CD4-positive, alpha-beta T cell treated with Interleukin-15 for 4 hours (primary cell): ENCODE results near the gene DYNLT1.
"Not testable (repeated sequence)": the region's sequence is repeated elsewhere in the genome, so short reads cannot be mapped to it uniquely, and the experiment has no call there.

Experiments
- DNase-seq: peaks from one replicate; pipeline ENCODE4 v3.0.0-alpha.2; 2020; ENCODE audit warnings: low spot score

Gene DYNLT1

DNA sequence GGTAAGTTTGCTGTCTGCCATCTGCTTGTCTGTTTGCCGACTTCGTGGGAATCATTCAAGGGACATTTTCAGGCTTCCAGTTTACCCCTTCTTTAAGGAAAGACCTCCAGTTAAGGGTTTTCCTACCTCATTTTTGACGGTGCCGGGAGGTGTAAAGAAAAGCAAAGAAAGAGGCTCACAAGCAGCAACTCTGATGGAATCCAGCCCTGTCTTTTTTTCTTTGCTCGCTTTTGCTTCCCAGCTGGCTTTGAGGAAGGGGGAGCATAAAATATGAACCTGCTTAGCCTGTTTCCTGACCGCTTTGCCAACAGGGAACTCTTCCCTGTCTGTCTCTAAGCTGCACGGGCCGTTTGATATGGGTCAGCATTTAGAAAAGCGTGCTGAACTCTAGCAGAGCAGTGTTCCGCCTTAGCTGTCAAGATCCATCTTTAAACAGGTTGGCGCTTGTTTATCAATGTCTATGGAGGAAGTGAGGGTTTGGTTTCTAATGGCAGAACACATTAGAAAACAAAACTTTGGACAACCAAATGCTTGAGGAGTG, 19.2 kb upstream of the DYNLT1 start:
- DNase-seq: no peak

DNA sequence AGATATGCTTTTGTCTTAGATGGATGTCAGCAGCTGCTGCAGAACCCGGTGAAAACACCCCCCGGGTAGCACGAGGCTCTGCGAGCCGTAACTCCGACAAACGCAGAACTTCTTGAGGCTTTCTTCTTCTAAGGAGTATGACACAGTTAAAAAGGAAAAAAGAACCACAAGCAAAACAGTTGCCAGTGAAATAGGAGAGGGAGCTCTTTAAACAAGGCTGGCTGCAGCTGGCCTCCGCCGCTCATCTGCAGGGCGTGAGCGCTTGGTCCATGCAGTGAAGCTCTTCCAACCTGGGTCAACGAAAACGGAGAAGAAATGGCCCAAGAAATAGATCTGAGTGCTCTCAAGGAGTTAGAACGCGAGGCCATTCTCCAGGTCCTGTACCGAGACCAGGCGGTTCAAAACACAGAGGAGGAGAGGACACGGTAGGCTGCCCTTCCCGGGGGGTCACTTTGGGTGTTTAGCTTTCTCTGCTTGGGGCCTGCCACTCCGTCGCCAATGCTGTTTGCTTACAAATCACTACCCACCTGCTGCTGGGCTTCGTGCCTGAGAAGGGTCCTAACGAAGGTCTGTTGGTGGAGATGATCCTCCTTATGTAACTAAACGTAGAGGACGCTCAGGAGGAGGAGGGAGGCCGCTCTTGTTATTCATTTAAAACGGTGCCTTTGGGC, 18.5 kb upstream of the DYNLT1 start:
- DNase-seq: no peak

DNA sequence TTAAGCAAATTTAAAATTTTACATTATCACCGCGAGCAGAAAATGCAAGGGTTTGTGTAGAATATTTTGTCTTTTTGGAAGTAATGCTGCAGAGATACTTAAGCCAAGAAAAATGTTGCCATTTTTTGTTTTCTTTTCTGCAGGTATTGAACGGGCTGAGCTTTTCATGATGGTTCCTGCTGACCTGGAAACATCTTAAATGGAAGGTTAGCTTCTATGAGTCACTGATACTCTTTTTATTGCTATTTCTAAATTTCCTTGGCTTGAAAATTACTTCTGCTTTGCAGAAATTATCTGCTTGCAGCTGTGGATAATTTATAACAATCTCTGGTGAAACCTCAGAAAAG, 18.0 kb upstream of the DYNLT1 start:
- DNase-seq: no peak

DNA sequence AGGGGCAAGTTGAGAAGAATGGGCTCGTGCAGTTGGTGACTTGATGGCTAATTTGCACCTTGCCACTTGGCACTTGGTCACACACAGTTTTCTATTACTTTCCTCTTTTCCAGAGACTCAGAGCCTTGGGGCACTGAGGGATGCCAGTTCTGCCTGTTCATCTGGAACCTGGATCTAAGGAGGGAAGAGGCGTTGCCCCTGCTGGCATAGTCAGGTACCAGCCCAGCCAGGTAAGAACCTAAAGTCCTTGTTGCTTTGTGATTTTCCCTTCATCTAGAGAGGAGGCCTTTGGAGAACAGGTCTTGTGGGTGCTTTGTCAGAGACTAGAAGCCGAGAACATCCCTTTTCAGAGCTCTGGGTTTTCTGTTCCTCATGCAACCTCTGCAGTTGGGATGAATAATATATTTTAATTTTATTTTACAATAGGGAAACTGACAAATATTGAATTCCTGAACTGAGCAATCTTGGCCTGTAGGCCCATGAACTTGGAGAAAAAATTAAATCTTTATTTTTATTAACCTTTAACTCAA, 16.7 kb upstream of the DYNLT1 start:
- no peak for DNase-seq

DNA sequence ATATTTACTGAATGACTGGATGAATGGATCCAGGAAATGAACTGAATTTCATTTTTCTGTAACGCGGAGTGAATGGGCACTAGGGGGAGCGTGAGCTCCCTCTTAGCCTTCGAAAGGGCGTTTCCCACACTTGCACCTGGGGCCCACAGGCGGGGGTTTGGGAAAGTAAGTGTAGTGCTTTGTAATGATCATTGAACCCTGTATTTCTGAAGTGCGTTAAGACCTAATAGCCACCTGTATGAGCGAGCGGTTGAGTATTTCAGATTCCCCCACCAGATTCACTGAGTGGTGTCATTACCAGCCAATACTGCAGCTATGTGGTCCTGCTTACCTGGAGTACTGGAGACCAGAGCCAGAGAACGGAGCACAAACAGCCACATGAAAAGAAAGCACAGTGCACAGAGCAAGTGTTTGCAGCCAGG, 15.8 kb upstream of the DYNLT1 start:
- DNase-seq: peak; percentile 66

DNA sequence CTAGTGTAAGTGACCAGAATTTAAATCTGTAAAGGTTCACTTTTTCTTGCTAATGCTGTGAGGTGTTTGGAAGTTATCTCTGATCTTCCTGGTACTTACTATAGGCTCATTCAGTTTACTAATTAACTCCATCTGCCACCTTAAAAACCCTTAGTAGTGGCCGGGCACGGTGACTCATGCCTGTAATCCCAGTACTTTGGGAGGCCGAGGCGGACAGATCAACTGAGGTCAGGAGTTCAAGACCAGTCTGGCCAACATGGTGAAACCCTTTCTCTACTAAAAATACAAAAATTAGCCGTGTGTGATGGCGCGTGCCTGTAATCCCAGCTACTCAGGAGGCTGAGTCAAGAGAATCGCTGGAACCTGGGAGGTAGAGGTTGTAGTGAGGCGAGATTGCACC, 12.4 kb upstream of the DYNLT1 start:
- not testable (repeated sequence) for DNase-seq

DNA sequence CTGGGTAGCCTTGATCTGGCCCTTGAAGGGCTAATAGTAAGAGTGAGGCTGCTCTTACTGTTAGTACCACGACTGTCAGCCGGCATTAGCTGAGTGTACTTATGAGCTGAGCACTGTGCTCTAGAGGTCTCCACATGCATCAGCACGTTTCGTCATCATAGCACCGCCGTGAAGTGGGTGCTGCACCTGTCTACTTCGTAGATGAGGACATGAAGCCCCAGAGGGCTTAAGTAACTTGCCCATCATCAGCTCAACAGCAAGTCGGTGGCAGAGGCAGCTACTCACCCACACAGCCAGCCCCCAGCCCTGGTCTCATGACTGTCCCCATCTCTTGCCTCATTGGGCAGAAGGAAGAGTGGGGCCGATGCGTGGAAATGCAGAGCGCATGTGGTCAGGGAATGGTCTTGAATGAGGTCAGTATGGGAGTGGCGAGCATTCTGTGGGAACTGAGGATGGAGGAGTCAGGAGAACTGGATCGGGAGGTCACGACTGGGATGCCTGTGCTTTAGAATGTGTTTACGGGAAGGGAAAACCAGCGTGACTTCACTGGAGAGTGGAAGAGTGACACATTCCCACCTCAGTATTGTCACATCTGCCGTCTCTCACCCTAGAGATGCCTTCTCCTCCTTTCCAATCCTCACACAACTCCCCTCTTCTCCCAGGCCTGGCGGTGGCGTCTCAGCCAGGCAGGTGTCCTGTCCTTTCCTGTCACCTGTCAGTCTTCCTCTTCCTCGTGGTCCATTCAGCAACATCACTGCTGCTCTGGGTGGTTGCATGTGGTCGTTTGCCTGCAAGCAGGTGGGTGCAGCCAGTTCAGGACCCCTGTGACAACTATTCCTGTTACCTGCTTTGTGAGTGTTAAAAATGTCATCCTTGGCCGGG, 11.3 kb upstream of the DYNLT1 start:
- DNase-seq: no peak

DNA sequence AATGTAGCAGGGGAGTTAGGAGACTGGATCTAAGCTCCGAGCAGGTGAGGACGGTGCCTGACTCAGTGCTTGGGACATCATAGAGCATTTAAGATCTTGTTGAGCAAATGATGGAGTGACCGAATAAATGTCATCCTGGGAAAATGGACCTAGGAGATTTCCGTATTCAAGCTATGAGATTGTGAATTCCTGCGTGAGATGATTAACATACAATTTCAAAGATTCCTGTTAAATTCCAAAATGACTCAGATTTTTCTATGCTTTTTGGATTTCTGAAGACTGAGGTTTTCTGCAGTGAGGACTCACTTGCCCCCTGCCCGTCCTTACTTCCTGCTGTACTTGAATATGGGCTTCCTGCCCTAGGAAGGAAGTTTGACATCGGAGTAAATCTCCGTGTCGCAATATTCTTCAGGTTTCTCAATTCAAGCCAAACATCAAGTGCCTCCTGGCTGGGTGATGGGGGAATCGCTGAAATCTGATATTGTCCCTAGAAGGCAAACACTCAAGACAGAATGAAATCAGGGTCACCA, 10.5 kb upstream of the DYNLT1 start:
- no peak for DNase-seq

DNA sequence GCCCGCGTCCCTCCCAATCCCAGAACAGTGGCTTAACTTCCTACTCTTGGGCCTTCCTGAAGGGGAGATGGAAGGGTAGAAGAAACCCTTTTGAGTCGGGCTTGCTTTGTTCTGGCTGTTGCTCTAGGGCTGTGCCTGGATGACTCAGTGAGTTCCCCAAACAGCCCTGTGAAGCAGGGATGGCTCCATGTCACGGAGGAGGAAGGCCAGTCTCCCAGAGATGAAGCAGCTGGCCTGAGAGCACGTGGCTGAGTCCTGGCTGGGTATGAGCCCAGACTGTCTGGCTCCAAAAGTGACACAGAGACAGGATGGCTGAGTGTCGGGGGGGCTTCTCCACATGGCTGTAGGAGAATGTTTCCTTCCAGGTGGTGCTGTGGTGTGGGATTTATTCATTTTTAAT, 10.0 kb upstream of the DYNLT1 start:
- DNase-seq: no peak

DNA sequence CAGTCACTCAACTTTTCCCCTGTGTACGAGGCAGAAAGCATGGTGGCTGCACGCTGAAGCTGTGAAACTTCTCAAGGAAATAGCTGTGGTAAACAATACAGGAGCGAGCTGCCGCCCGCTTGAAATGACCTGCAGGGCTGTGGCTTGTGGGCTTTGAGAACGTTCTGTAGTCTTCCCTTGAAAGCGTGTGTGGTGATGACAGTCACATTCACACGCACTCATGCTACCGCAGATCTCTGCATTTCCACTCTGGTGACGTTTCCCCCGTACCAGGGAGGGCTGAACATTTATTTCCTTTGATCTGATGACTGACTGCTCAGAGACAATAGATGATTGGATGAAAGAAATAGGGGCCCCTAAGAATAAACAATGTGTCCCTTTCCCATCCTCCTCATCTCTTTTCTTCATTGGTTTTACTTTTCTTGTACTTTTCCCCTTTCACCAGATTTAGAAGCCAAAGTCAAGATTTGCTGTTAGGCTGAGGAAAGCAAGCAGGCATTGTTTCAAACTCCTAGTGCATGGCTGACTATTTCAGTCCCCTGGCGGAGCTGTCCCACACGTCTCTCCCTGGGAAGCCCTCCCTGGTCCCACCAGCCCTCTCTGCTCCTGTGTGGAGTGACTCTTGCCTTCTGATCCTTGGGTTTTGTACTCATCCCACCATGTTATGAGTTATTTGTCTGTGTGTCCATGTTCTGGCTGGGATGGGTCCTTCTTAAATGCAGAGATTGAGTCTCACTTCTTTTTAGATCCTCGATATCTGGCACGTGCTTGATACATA, 9.2 kb upstream of the DYNLT1 start:
- peak; percentile 91 for DNase-seq

DNA sequence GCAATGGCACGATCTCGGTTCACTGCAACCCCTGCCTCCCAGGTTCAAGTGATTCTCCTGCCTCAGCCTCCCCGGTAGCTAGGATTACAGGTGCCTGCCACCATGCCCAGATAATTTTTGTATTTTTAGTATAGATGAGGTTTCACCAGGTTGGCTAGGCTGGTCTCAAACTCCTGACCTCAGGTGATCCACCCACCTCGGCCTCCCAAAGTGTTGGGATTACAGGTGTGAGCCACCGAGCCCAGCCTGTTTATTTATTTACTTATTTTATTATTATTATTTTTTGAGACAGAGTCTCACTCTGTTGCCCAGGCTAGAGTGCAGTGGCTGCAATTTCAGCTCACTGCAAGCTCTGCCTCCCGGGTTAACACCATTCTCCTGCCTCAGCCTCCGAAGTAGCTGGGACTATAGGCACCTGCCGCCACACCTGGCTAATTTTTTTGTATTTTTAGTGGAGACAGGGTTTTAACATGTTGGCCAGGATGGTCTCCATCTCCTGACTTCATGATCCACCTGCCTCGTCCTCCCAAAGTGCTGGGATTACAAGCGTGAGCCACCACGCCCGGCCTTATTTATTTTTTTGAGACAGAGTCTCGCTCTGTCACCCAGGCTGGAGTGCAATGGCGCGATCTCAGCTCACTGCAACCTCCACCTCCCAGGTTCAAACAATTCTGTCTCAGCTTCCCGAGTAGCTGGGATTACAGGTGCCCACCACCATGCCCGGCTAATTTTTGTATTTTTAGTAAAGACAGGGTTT, 7.6 kb upstream of the DYNLT1 start:
- not testable (repeated sequence) for DNase-seq

DNA sequence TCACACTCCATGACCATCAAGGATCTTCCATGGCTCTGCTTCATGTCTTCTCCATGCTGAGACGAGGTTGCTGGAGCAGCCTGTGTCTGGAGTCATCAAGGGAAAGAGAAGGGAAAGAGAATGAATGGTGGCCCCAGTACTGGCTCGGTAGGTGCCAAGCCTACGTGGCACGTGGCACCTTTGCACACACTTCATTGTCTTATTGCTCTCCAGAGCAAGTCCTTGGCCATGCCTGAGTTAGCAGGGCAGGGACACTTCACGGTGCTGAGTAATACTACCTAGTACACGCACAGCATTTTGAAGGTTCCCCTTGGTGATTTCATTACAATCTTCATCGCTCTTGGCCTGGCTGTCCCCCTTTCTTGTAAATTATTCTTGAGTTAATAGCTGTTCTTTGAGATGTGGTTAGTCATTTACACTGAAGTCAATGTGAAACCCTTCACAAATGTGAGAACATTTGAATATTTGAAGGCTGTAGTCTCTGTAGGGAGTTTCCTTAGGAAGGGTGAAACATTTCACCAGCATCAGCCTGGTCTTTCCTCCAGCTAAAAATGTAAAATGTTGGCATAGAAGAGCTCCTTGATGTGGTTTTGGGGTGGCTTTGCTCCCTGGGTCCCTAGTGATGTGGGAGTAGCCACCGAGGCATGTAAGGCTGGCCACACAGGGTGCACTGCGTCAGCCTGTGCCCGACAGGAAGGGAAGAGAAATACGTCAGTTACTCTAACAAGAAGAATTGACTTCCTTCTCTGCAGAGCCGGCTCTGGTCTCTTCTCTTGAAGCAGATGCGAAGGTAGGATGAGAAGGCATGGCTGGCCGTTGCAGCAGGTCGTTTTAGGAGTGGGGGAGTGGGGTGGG, 5.0 kb upstream of the DYNLT1 start, which contains the start of gene SYTL3:
SYTL3 (plus strand) TSS at position 766 of the 855 bp plus-strand sequence. CDS start 13,215 bp downstream, outside the sequence.
- peak; percentile 86 for DNase-seq

DNA sequence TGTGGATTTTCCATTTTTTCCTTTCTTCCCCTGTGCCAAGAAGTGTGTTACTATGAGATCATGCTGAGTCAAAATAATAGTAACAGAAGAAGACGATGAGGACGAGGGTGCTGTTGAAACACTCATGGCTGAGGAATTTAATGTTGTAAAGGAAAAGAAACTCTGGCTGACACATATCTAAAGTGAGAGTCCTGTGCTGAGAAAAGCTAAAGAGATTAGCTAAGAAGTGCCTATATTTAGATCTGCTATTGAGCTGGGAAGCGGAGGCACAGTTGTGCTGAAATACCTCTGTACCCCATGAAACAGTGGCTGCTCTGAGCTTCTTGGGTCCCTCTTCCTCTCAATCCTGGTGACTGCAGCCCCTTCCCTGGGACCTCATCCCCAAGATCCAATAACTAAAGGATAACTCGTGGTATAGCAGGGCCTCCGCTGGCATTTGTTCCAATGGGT, 4.2 kb upstream of the DYNLT1 start:
- DNase-seq: no peak

DNA sequence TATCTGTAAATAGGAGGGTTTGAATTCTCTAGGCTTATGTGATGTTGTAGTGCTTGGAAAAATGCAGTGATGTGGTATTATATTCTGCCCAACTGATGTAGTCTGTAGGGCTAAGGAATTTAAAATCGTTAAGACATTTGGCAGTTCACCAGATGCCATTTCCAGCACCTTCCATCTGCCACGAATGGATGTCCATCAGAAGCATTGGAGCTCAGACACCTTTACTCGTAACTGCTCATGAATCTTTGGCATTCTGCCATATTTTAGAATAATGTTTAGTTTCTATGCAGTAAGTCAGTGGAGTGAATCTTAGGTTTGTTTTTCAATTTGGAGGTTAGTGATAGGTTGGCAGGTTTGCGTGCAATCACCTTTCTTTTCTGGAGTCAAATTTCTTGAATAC, 3.0 kb upstream of the DYNLT1 start:
- DNase-seq: no peak

DNA sequence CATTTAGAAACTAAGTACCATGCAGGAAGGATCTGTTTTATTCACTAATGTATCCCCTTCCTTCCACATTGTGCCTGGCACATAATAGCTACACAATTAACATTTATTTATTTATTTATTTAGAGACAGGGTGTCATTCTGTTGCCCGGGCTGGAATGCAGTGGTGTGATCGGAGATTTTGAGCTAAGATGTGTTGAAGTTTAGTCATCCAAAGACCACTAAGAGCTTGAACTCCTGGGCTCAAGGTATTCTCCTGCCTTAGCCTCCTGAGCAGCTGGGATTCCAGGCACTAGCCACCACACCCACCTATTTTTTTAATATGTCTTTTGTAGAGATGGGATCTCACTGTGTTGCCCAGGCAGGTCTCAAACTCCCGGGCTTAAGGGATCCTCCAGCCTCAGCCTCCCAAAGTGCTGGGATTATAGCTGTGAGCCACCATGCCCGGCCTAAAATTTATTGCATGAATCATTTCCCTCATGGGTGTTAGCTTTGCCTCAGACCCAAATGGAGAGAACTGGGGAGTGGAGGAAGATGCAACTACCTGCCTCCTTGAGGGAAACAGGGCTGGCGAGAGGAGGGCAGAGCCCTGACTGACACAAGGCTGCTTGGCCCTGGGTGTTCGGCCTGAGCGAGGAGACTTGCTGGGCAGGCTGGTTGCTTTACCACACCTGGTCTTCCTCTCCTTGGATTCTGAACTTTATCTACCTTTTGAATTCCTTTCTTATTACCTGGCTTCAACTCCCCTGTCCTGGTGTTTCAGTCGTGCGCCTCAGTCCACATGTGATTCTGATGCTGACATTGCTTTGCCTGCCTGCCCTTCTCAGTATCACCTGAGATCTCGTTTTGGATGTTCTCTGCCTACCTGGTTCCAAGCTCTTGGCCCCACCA, 1.7 kb upstream of the DYNLT1 start:
- DNase-seq: no peak

DNA sequence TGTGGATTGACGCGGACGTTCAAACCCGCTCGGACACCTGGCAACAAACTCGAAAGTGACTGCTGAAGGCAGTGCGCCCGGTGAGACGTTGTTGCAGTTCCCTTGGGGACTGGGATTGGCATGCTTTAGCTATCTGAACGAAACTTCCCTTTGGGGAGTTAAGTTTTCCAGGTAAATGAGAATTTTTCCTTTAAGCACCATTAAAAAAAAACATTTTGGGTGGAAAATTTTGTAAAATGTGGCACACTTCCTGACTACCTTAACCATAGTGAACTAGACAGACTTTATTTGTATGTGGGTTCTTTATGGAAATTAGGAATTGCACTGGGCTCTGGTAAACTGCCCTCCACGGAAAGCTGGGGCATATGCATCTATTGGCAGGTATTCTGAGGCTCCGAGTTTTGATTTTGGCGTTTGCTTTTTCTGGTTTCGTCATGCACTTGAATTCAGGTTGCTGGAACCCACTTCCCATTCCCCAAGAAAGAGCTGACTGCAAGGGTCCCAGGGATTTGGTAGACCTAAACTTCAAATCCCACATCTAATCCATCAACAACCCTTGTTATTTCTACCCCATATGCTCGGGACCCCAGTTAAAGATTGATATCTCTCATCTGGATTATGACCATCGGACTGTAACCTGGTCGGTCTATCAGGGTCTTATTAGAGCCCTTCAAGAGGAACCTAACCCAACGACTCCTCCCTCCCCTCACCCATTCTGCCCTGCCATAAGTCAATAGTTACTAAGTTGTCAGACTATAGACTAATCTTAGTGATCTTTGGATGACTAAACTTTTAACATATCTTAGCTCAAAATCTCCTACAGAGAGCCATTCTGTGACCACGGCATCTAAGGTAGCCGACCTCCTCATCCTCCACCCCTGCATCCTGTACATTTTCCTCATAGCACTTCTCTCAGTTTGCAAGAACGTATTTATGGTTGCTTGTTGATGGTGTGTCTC, 800 bp upstream of the DYNLT1 start:
- peak; percentile 28 for DNase-seq

DNA sequence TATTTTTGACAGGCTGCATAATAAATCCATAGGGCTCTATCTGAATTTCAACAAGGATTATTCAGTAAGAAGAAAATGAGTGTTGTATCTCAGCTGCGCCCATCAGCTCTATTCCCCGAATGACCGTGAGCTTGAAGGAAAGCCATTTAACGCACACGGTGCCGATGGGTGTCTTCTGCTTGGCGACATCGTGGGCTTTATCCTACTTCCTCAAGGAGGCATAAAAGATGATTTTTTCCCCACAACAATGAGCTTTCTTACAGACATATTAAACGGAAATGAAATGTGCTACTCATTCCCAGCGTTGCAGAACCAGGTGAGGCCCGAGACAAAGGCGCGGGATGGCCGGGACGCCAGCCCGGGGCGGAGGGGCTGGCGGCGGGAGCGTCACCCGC, 710 bp downstream of the DYNLT1 start:
- no peak for DNase-seq

DNA sequence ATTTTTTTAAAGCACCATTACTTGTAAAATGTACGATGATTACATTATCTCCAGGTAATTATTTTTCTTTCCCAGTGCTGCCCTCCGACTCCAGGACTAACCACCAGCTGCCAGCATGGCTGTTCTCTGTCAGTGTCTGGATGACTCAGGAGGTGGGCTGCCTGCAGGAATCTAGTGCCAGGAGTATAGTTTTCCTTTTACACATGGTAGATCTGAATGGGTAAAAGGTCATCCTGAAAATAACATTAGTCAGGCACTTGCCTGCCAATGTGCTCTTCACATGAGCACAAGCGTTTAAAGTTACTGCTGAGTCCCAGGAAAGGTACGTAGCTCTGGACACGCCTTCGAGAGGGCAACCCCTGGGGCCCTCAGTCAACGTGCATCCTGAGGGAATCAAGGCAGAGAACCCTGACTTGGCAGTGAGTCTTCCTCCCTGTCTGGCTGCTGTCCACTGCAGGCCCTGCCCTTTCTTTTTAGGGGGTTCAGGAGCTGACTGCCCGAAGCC, 2.4 kb downstream of the DYNLT1 start:
- DNase-seq: no peak
